H1 (cell line): Measurements from ENCODE around the gene UNC79. TPM values are rescaled to one million over a fixed set of nuclear protein-coding genes. Genes with fewer than 3 reads are reported as not detected.

Experiments
- JUN ChIP-seq: IDR thresholded peaks from 2 replicates; pipeline ENCODE4 v1.6.1; 2011; ENCODE audit warnings: low read depth, mild to moderate bottlenecking, improper control_type of control experiment, low read length
- polyA plus RNA-seq, 7 experiments: library from polyadenylated mRNA; depleted of rRNA in 3 of 7; stranded (reverse) in 5 of 7; unstranded in 2 of 7; fragments of >200 nt in 5 of 7; fragments of 200-250 nt in 2 of 7; gene quantifications; 1 replicate in 5 of 7; 2 replicates in 1 of 7; 4 replicates in 1 of 7; pipeline versions ENCODE4 v1.2.1 to v1.2.3, GENCODE V29; 2011 to 2013; ENCODE audit warnings: missing spikeins in 2 of 7, mixed read lengths in 2 of 7
- total RNA-seq: library from RNA; stranded (reverse); fragmentation: NEBNext Ultra II Directional; extraction: Animal tissue kit (Norgen Biotek cat#: 25700); gene quantifications from 2 replicates; pipeline ENCODE4 v1.2.1, GENCODE V29; 2021

The UNC79 gene
- total and polyA plus RNA-seq, 2 of the 8 experiments (the other 6 are each of a cell fraction or from before 2014, with no cell fraction given) = 1.8 to 2.3 TPM

- no peak for TF ChIP-seq JUN
Observed at GRCh38 chr14:93713726-93714405, 283.1 kb downstream of the UNC79 start (continued).
